Sigmoid colon (tissue), 7 donors: ENCODE data around the gene CLOCK. TPM values are rescaled to one million over a fixed set of nuclear protein-coding genes. Genes with fewer than 3 reads are reported as not detected.

Source experiments
- DNase-seq: peaks from one replicate; pipeline ENCODE4 v3.0.0-alpha.2; 2019
- H3K27ac ChIP-seq, 4 donors: fragments of 200-600 bp; sonication (generic); one replicate each; pipeline ENCODE4 v1.5.1; 2016 to 2019; ENCODE audit warnings: mild to moderate bottlenecking in 1 of 4
- H3K27me3 ChIP-seq, 3 donors: fragments of 200-600 bp; sonication (generic); one replicate each; pipeline ENCODE4 v1.5.1; 2019; ENCODE audit warnings: mild to moderate bottlenecking in 1 of 3
- H3K36me3 ChIP-seq, 4 donors: fragments of 200-600 bp; sonication (generic); one replicate each; pipeline ENCODE4 v1.5.1; 2016 to 2019
- H3K4me1 ChIP-seq, 4 donors: fragments of 200-600 bp; sonication (generic); one replicate each; pipeline ENCODE4 v1.5.1; 2017 to 2019
- H3K4me3 ChIP-seq, 4 donors: fragments of 200-600 bp; sonication (generic); one replicate each; pipeline ENCODE4 v1.5.1; 2017 to 2019; ENCODE audit warnings: mild to moderate bottlenecking in 2 of 4, moderate library complexity in 1 of 4
- H3K9me3 ChIP-seq, 4 donors: fragments of 200-600 bp in 3 of 4; sonication (generic) in 3 of 4; one replicate each; pipeline versions ENCODE4 v1.5.1 to v1.6.1; 2013 to 2019
- CTCF ChIP-seq, 4 experiments: fragments of 450-650 bp in 3 of 4; fragments of 200-600 bp in 1 of 4; IDR thresholded peaks; one replicate each; pipeline ENCODE4 v1.5.1; 2016 to 2019; ENCODE audit warnings: antibody characterized with exemption in 4 of 4, mild to moderate bottlenecking in 3 of 4, moderate library complexity in 2 of 4
- EP300 ChIP-seq, 4 donors: sonication (generic); formaldehyde crosslinking; IDR thresholded peaks; one replicate each; pipeline ENCODE4 v1.6.1; 2017; ENCODE audit warnings: antibody characterized with exemption in 4 of 4
- POLR2A ChIP-seq, 2 donors: fragments of 450-650 bp; IDR thresholded peaks; one replicate each; pipeline ENCODE4 v1.6.1; 2016; ENCODE audit warnings: antibody characterized with exemption in 2 of 2, mild to moderate bottlenecking in 2 of 2, moderate library complexity in 2 of 2
- POLR2AphosphoS5 ChIP-seq, 4 donors: sonication (generic); formaldehyde crosslinking; IDR thresholded peaks; one replicate each; pipeline ENCODE4 v1.6.1; 2017; ENCODE audit warnings: antibody characterized with exemption in 4 of 4
- WGBS, 2 donors: extraction: QIAGEN DNeasy Blood & Tissue Kit; methylation state at CpG; one replicate each; pipeline ENCODE4 v1.1.7; 2013; 5-methylcytosine and 5-hydroxymethylcytosine counted together
- intact Hi-C: fragments of 100-400 bp; cut with DNase I; formaldehyde crosslinking; loops from one replicate; pipeline ENCODE4 v1.15.1; 2023
- polyA plus RNA-seq, 3 donors: library from polyadenylated mRNA; stranded (reverse); fragments of 200-250 nt; gene quantifications; one replicate each; pipeline ENCODE4 v1.2.3, GENCODE V29; 2013
- total RNA-seq, 4 donors: library from RNA; depleted of rRNA; stranded (reverse); fragments of >200 nt; gene quantifications; one replicate each; pipeline ENCODE4 v1.1.0, GENCODE V29; 2016
- donor health status: healthy with polysubstance abuse.
- donor health status: Bipolar disorder and iron deficiency.
- donor health status: healthy.

The CLOCK gene
- total and polyA plus RNA-seq, 7 donors, result 2.4 to 27.5 (median 22.5) TPM

- TF ChIP-seq CTCF (IDR thresholded peaks at IDR 0.05) (no peak), POLR2AphosphoS5 (IDR thresholded peaks at IDR 0.05) (no peak), POLR2A (IDR thresholded peaks at IDR 0.05) (no peak), EP300 (IDR thresholded peaks at IDR 0.05) (no peak)
- DNase-seq, result no peak
- Histone ChIP-seq H3K9me3 (no peaks in the 10 kb centered on the region), H3K27me3 (no peaks in the 10 kb centered on the region), H3K4me1 (peaks cover 0 to 11% (median under 1%) of the 10 kb centered on the region in 4 donors), H3K27ac (no peak overlapping the region), H3K36me3 (peaks cover 0 to 5% (median 0%) of the 10 kb centered on the region in 4 donors), H3K4me3 (no peak overlapping the region)
- intact Hi-C loops, result no loop called here
- 77 to 89% methylated on average over 3 of the region's 3 CpGs for WGBS, 2 donors
Measured at GRCh38 chr4:55498051-55498450, 48.7 kb downstream of the CLOCK start.

GRCh38 chr4:55491486-55491885, 55.2 kb downstream of the CLOCK start:
- Histone ChIP-seq H3K27ac (no peak overlapping the region), H3K4me1 (peaks cover 0 to 10% (median 4%) of the 10 kb centered on the region in 4 donors), H3K36me3 (peaks cover 0 to 15% (median 7%) of the 10 kb centered on the region in 4 donors), H3K9me3 (no peaks in the 10 kb centered on the region), H3K27me3 (no peaks in the 10 kb centered on the region), H3K4me3 (no peak overlapping the region)
- DNase-seq, result no peak
- TF ChIP-seq POLR2A (IDR thresholded peaks at IDR 0.05), result no peak
- TF ChIP-seq POLR2AphosphoS5 (IDR thresholded peaks at IDR 0.05), result no peak
- no peak for TF ChIP-seq EP300 (IDR thresholded peaks at IDR 0.05)
- TF ChIP-seq CTCF (IDR thresholded peaks at IDR 0.05), result no peak
- WGBS, 2 donors, result 61 to 81% methylated on average over 1 of the region's 1 CpG
- intact Hi-C loops, result no loop called here

DNA sequence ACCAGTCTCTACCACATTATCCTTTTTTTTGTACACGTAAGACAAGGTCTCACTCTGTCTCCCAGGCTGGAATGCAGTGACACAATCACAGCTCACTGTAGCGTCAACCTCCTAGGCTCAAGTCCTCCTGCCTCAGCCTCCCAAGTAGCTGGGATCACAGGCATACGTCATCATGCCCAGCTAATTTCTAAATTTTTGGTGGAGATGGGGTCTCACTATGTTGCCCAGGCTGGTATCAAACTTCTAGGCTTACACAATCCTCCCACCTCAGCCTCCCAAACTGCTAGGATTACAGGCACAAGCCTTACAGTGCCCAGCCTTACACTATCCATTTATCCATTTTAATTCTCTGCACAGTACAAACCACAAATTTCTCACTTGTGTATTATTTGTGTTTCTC, 58.0 kb downstream of the CLOCK start:
- Histone ChIP-seq H3K36me3 (peaks cover 0 to 15% (median 9%) of the 10 kb centered on the region in 4 donors), H3K4me3 (no peak overlapping the region), H3K9me3 (no peaks in the 10 kb centered on the region), H3K27ac (no peak overlapping the region), H3K27me3 (no peaks in the 10 kb centered on the region), H3K4me1 (peaks cover 0 to 10% (median 4%) of the 10 kb centered on the region in 4 donors)
- intact Hi-C loops, result no loop called here
- TF ChIP-seq POLR2AphosphoS5 (IDR thresholded peaks at IDR 0.05) (no peak), POLR2A (IDR thresholded peaks at IDR 0.05) (no peak)
- WGBS, 2 donors, result 97 to 99% methylated on average over 3 of the region's 3 CpGs
- no peak for DNase-seq

- H3K27ac ChIP-seq, result no peak overlapping the region
- H3K36me3 ChIP-seq, result peaks cover 0 to 15% (median 9%) of the 10 kb centered on the region in 4 donors
- TF ChIP-seq EP300 (IDR thresholded peaks at IDR 0.05), result no peak
- no peak for TF ChIP-seq POLR2A (IDR thresholded peaks at IDR 0.05)
- no peak for TF ChIP-seq POLR2AphosphoS5 (IDR thresholded peaks at IDR 0.05)
- TF ChIP-seq CTCF (IDR thresholded peaks at IDR 0.05), result no peak
- no peaks in the 10 kb centered on the region for H3K27me3 ChIP-seq
- intact Hi-C loops, result no loop called here
- no peaks in the 10 kb centered on the region for H3K4me1 ChIP-seq
- no peak overlapping the region for H3K4me3 ChIP-seq
- no peak for DNase-seq
- WGBS, 2 donors, result 94 to 100% methylated on average over 1 of the region's 1 CpG
- H3K9me3 ChIP-seq, result no peaks in the 10 kb centered on the region
Measured at GRCh38 chr4:55485821-55486220, 60.9 kb downstream of the CLOCK start.

DNA sequence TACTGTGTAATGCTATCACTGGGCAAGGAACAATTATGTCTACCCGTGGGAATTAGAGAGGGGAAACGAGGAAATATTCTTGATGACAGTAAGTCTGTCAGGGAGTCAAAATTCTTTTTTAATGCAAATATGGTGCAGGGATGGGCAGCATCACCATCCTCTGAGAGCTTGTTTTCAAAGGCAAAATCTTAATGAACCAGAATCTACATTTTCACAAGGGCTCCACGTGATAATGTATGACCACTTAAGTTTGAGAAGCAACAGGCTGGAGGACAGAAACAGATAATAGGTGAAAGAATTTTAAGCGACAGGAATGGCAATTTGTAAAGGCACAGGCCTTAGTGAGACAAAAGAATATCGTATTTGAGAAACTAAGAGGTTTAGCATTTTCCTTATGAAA, 63.4 kb downstream of the CLOCK start:
- H3K36me3 ChIP-seq, result peaks cover 0 to 9% (median 4%) of the 10 kb centered on the region in 4 donors
- DNase-seq, result no peak
- no peak overlapping the region for H3K27ac ChIP-seq
- no peaks in the 10 kb centered on the region for H3K27me3 ChIP-seq
- 89 to 93% methylated on average over 5 of the region's 5 CpGs for WGBS, 2 donors
- no peaks in the 10 kb centered on the region for H3K9me3 ChIP-seq
- no peak overlapping the region for H3K4me3 ChIP-seq
- no peak for TF ChIP-seq EP300 (IDR thresholded peaks at IDR 0.05)
- TF ChIP-seq CTCF (IDR thresholded peaks at IDR 0.05), result no peak
- TF ChIP-seq POLR2AphosphoS5 (IDR thresholded peaks at IDR 0.05), result no peak
- TF ChIP-seq POLR2A (IDR thresholded peaks at IDR 0.05), result no peak
- intact Hi-C loops, result no loop called here
- no peaks in the 10 kb centered on the region for H3K4me1 ChIP-seq
